HepG2 (cell line): ENCODE data around the gene MT4. TPM values are rescaled to one million over a fixed set of nuclear protein-coding genes. Genes with fewer than 3 reads are reported as not detected.

Source experiments
- ATAC-seq: fragments of 200-7000 bp; cut with Tn5 transposase; 3 replicates; pipeline ENCODE4 v1.9.1; 2020; ENCODE audit warnings: mild to moderate bottlenecking, moderate library complexity
- BruUV-seq: library from RNA; stranded (reverse); fragments of 400-500 nt; replicated peaks from 2 replicates; lab custom pipeline; 2021; lab: Mats Ljungman, UMichigan
- CTCF ChIA-PET: fragments of 300-600 bp; formaldehyde crosslinking; extraction: SDS; loops from one replicate; lab custom pipeline; 2021; ENCODE audit warnings: low total read pairs, inconsistent platforms, low intra/inter-chr PET ratio; lab: Yijun Ruan, JAX
- POLR2A ChIA-PET: fragments of 350-600 bp; sonication (Branson Sonifier 250); formaldehyde crosslinking; loops from one replicate; lab custom pipeline; 2020; ENCODE audit warnings: antibody characterized with exemption, inconsistent platforms; lab: Yijun Ruan, JAX
- DNase-seq: peaks from one replicate; pipeline ENCODE4 v3.0.0-alpha.2; 2015; ENCODE audit warnings: low spot score
- FAIRE-seq: peaks from 3 replicates; lab custom pipeline; 2011; peaks lifted over from hg19 to GRCh38; lab: Jason Lieb, UNC
- H2AFZ ChIP-seq: one replicate; pipeline ENCODE4 v1.6.1; 2011; ENCODE audit warnings: low read length, inconsistent platforms
- H3K27ac ChIP-seq: fragments of 300-600 bp; 3 replicates; pipeline ENCODE4 v1.8.0; 2011; ENCODE audit warnings: mixed run types, mild to moderate bottlenecking, mixed read lengths, low read length, inconsistent platforms; ENCODE audit not compliant: insufficient read depth; ENCODE audit errors: extremely low read length
- H3K27me3 ChIP-seq, 2 experiments: fragments of 200-600 bp in 1 of 2; 2 replicates in 1 of 2; 3 replicates in 1 of 2; pipeline versions ENCODE4 v1.6.0 to v1.8.0; 2011; ENCODE audit warnings: low read length in 2 of 2, mild to moderate bottlenecking in 2 of 2, moderate library complexity in 2 of 2, inconsistent platforms in 1 of 2; ENCODE audit not compliant: insufficient read depth in 2 of 2, control insufficient read depth in 1 of 2
- H3K36me3 ChIP-seq, 2 experiments: fragments of 200-600 bp in 1 of 2; replicated peaks in 1 of 2; 2 replicates in 1 of 2; 3 replicates in 1 of 2; pipeline versions ENCODE4 v1.5.1 to v1.8.0; 2011; ENCODE audit warnings: low read length in 2 of 2, inconsistent platforms in 1 of 2; ENCODE audit not compliant: insufficient read depth in 2 of 2, control insufficient read depth in 1 of 2
- H3K4me1 ChIP-seq: 2 replicates; pipeline ENCODE4 v1.5.1; 2012; ENCODE audit warnings: low read length, inconsistent platforms; ENCODE audit not compliant: insufficient read depth
- H3K4me2 ChIP-seq: 2 replicates; pipeline ENCODE4 v1.6.0; 2011; ENCODE audit warnings: low read depth, low read length, inconsistent platforms
- H3K4me3 ChIP-seq, 3 experiments: fragments of 200-600 bp in 1 of 3; sonication (generic), shearing (Covaris generic) in 1 of 3; replicated peaks in 1 of 3; 2 replicates each; pipeline ENCODE4 v1.5.1; 2011 to 2016; ENCODE audit warnings: low read length in 3 of 3, inconsistent platforms in 2 of 3, low read depth in 2 of 3, mild to moderate bottlenecking in 2 of 3, control low read depth in 1 of 3, mixed read lengths in 1 of 3; ENCODE audit not compliant: insufficient read depth in 1 of 3
- H3K79me2 ChIP-seq: one replicate; pipeline ENCODE4 v1.6.1; 2011; ENCODE audit warnings: low read length, inconsistent platforms; ENCODE audit not compliant: insufficient read depth
- H3K9ac ChIP-seq: 2 replicates; pipeline ENCODE4 v1.6.0; 2011; ENCODE audit warnings: mild to moderate bottlenecking, low read depth, low read length, inconsistent platforms; ENCODE audit not compliant: insufficient read depth
- H3K9me3 ChIP-seq: 2 replicates; pipeline ENCODE4 v1.5.1; 2012; ENCODE audit warnings: mild to moderate bottlenecking, low read length
- H4K20me1 ChIP-seq: 2 replicates; pipeline ENCODE4 v1.6.0; 2011; ENCODE audit warnings: inconsistent platforms, mild to moderate bottlenecking, low read length, moderate library complexity; ENCODE audit not compliant: insufficient read depth
- EED ChIP-seq: sonication (generic); formaldehyde crosslinking; IDR thresholded peaks from 2 replicates; pipeline ENCODE4 v1.5.0; 2020; ENCODE audit warnings: mild to moderate bottlenecking, missing genetic modification reagents
- KDM5B ChIP-seq: sonication (generic); formaldehyde crosslinking; IDR thresholded peaks from 2 replicates; pipeline ENCODE4 v1.4.0; 2020; ENCODE audit warnings: missing genetic modification reagents, mild to moderate bottlenecking, borderline replicate concordance
- KIAA2018 ChIP-seq: sonication (generic); formaldehyde crosslinking; IDR thresholded peaks from 2 replicates; pipeline ENCODE4 v1.5.0; 2020; ENCODE audit warnings: mild to moderate bottlenecking, missing genetic modification reagents, borderline replicate concordance
- NFE2L1 ChIP-seq: sonication (generic); formaldehyde crosslinking; IDR thresholded peaks from 2 replicates; pipeline ENCODE4 v1.4.0; 2020; ENCODE audit warnings: missing genetic modification reagents, mild to moderate bottlenecking, borderline replicate concordance
- PHB2 ChIP-seq: fragments of 450-650 bp; IDR thresholded peaks from 2 replicates; pipeline ENCODE4 v1.6.1; 2018; ENCODE audit not compliant: partially characterized antibody
- PHF5A ChIP-seq: IDR thresholded peaks from one replicate; pipeline ENCODE4 v1.6.1; 2018; ENCODE audit warnings: low read depth, missing genetic modification reagents; ENCODE audit not compliant: unreplicated experiment
- TBX2 ChIP-seq: sonication (generic); formaldehyde crosslinking; IDR thresholded peaks from 2 replicates; pipeline ENCODE4 v1.5.0; 2020; ENCODE audit warnings: missing genetic modification reagents, mild to moderate bottlenecking, borderline replicate concordance
- ZFP37 ChIP-seq: sonication (generic); formaldehyde crosslinking; IDR thresholded peaks from 2 replicates; pipeline ENCODE4 v1.4.0; 2020; ENCODE audit warnings: missing genetic modification reagents, borderline replicate concordance
- ZNF512 ChIP-seq: sonication (generic); formaldehyde crosslinking; IDR thresholded peaks from 2 replicates; pipeline ENCODE4 v1.4.0; 2020; ENCODE audit warnings: mild to moderate bottlenecking, missing genetic modification reagents
- ZNF629 ChIP-seq: sonication (generic); formaldehyde crosslinking; conservative IDR thresholded peaks from 2 replicates; pipeline ENCODE4 v1.5.0; 2020; ENCODE audit warnings: missing genetic modification reagents
- ZNF674 ChIP-seq: sonication (generic); formaldehyde crosslinking; IDR thresholded peaks from 2 replicates; pipeline ENCODE4 v1.5.0; 2020; ENCODE audit warnings: low read depth, mild to moderate bottlenecking, missing genetic modification reagents
- ZNF678 ChIP-seq: sonication (generic); formaldehyde crosslinking; IDR thresholded peaks from 2 replicates; pipeline ENCODE4 v1.4.0; 2020; ENCODE audit warnings: mild to moderate bottlenecking, missing genetic modification reagents
- ZNF790 ChIP-seq: sonication (generic); formaldehyde crosslinking; IDR thresholded peaks from 2 replicates; pipeline ENCODE4 v1.8.0; 2022; ENCODE audit warnings: missing genetic modification reagents, mild to moderate bottlenecking, borderline replicate concordance
- ZSCAN22 ChIP-seq: sonication (generic); formaldehyde crosslinking; IDR thresholded peaks from 2 replicates; pipeline ENCODE4 v1.4.0; 2020; ENCODE audit warnings: mild to moderate bottlenecking, missing genetic modification reagents
- WGBS: methylation state at CpG from one replicate; pipeline ENCODE4 v1.1.6; 2017; ENCODE audit warnings: low lambda C conversion rate; 5-methylcytosine and 5-hydroxymethylcytosine counted together
- in situ Hi-C: cut with HindIII; loops from 2 replicates; pipeline ENCODE4 v1.10.0; 2017; ENCODE audit warnings: low pct_unique_long_range_greater_than_20kb; ENCODE audit not compliant: extremely low pct_ligation_motif_present
- intact Hi-C: fragments of 100-400 bp; cut with micrococcal nuclease; formaldehyde crosslinking; loops from one replicate; pipeline ENCODE4 v1.10.0; 2022; ENCODE audit not compliant: unreplicated experiment
- polyA plus RNA-seq, 8 experiments: library from polyadenylated mRNA; depleted of rRNA in 3 of 8; stranded (reverse) in 7 of 8; unstranded in 1 of 8; fragments of >200 nt; fragmentation: Illumina TruSeq in 4 of 8; extraction: Trizol in 4 of 8; gene quantifications; 2 replicates each; pipeline versions ENCODE4 v1.2.1 to v1.2.3, GENCODE V29; 2011 to 2016; ENCODE audit warnings: low read depth in 4 of 8, missing spikeins in 1 of 8, mixed read lengths in 1 of 8; ENCODE audit not compliant: insufficient read depth in 1 of 8
- total RNA-seq, 5 experiments: library from RNA; depleted of rRNA; stranded (reverse); fragments of >200 nt; fragmentation: Illumina TruSeq; extraction: Trizol; gene quantifications; 2 replicates each; pipeline ENCODE4 v1.2.3, GENCODE V29; 2016; ENCODE audit warnings: low read depth in 1 of 5

MT4 gene
- total and polyA plus RNA-seq, 2 of the 13 experiments (the other 11 are each of a cell fraction or from before 2014, with no cell fraction given) = not detected

- no peak for TF ChIP-seq KIAA2018
- no peak for TF ChIP-seq ZNF629
These were observed 26.5 kb upstream of the MT4 start (continued) for GRCh38 chr16:56538331-56538730.

GRCh38 chr16:56539656-56540055, 25.2 kb upstream of the MT4 start:
- intact Hi-C loops = no loop called here
- in situ Hi-C loops = no loop called here

More at GRCh38 chr16:56539656-56540055, 25.2 kb upstream of the MT4 start:
- Histone ChIP-seq H2AFZ (no peak overlapping the region), H3K27me3 (no peaks in the 10 kb centered on the region; a peak in 1 of 5 replicates), H3K4me2 (peak overlapping the region; percentile 33; the same call in 1 of the 2 replicates), H3K79me2 (no peaks in the 10 kb centered on the region), H3K27ac (no peak overlapping the region), H4K20me1 (no peaks in the 10 kb centered on the region), H3K9me3 (0 out of 2 replicates have a peak, but pooled peaks cover 4% of the 10 kb centered on the region), H3K4me1 (peaks cover 38% of the 10 kb centered on the region), H3K36me3 (no peaks in the 10 kb centered on the region), H3K4me3 (0 out of 6 replicates have a peak overlapping the region, but pooled peaks of 1 of the 3 experiments have one; percentile 5), H3K9ac (no peak overlapping the region)
- BruUV-seq = no TSS peak
- no peak for DNase-seq
- FAIRE-seq = no peak
- TF ChIP-seq ZFP37 (CRISPR knock-in tag) (no peak), TBX2 (CRISPR knock-in tag) (no peak), ZNF674 (CRISPR knock-in tag) (no peak), EED (CRISPR knock-in tag) (no peak), PHF5A (CRISPR knock-in tag) (no peak), NFE2L1 (CRISPR knock-in tag) (no peak), ZNF790 (CRISPR knock-in tag) (no peak), KDM5B (CRISPR knock-in tag) (no peak), ZNF512 (no peak), PHB2 (no peak), ZSCAN22 (CRISPR knock-in tag) (no peak), ZNF678 (CRISPR knock-in tag) (no peak)
- 22% methylated on average over 4 of the region's 4 CpGs for WGBS
- no peak for ATAC-seq
- POLR2A ChIA-PET = no interaction called here
- CTCF ChIA-PET = no interaction called here
